Nephron progenitor cell (in vitro differentiated cells): ENCODE results near the gene COG7.
A peak's percentile ranks its signal among the peaks of the same experiment; 100 is the strongest.

Source experiments
- DNase-seq: peaks from one replicate; pipeline ENCODE4 v3.0.0; 2021
- H3K27ac Mint-ChIP-seq: 2 replicates; pipeline ENCODE4 v1.8.0; 2021; ENCODE audit warnings: mild to moderate bottlenecking, moderate library complexity, mixed read lengths
- H3K27me3 Mint-ChIP-seq: 2 replicates; pipeline ENCODE4 v1.8.0; 2021; ENCODE audit warnings: mild to moderate bottlenecking, low read depth, mixed read lengths; ENCODE audit not compliant: poor library complexity
- H3K36me3 Mint-ChIP-seq: 2 replicates; pipeline ENCODE4 v1.8.0; 2021; ENCODE audit warnings: low read depth, mixed read lengths
- H3K4me1 Mint-ChIP-seq: 2 replicates; pipeline ENCODE4 v1.8.0; 2021; ENCODE audit warnings: mixed read lengths
- H3K4me3 Mint-ChIP-seq: 2 replicates; pipeline ENCODE4 v1.8.0; 2021; ENCODE audit warnings: mild to moderate bottlenecking, moderate library complexity, mixed read lengths
- H3K9me3 Mint-ChIP-seq: 2 replicates; pipeline ENCODE4 v1.8.0; 2021; ENCODE audit warnings: mild to moderate bottlenecking, moderate library complexity, mixed read lengths
- TF ChIP-seq, protein P1 (sequence below): fragments of 200-600 bp; sonication (generic); IDR thresholded peaks from 2 replicates; pipeline ENCODE4 v1.5.0; 2021; ENCODE audit warnings: antibody characterized with exemption

COG7 gene

DNA sequence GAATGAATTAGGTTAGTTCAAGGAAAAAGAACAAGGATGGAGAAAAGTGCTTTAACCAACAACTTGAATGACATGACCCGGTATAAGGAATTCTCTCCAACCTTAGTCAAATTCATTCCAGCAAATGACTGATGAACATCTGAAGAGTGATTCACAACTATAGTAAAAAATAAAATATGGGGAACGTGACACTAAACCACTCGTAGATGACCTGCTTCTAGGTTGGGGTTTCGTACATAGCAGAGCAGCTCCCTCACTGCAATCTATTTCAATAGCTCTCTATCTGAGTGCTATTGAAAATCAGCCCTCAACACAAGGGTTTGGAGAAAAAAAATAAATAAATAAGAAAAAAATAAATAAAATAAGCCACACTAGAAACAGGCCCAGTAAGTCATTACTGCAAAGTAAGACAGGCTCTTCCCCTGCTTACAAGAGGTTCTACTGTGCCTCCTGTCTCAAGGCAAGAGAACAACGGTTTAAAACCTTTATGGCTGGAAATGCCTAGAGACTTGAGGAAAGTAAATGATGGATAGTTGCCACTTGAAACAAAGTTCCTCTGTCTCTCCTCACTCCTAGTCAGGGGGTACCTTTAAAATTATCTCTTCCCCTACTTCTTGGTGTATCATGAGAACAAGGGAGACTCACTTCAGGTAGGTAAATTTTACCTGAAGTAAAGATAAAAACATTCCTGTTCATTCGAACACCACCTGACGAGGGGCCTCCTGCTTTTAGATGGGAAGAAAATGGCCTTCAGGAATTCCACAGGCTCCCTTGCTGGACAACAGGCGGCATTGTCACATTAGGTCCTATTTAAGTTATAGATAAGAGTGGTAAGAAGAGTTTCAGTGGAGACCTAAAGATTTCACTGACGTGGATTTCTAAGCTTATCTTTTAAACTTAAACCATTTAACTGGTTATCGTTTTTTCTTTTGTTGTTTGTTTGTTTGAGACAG, 20.5 kb downstream of the COG7 start:
- Mint-ChIP-seq H3K4me1 (no peaks in the 10 kb centered on the region), H3K4me3 (no peak overlapping the region), H3K36me3 (peaks cover 41% of the 10 kb centered on the region), H3K27ac (no peak overlapping the region), H3K9me3 (no peaks in the 10 kb centered on the region), H3K27me3 (peaks cover 2% of the 10 kb centered on the region)
- TF ChIP-seq, protein P1, sequence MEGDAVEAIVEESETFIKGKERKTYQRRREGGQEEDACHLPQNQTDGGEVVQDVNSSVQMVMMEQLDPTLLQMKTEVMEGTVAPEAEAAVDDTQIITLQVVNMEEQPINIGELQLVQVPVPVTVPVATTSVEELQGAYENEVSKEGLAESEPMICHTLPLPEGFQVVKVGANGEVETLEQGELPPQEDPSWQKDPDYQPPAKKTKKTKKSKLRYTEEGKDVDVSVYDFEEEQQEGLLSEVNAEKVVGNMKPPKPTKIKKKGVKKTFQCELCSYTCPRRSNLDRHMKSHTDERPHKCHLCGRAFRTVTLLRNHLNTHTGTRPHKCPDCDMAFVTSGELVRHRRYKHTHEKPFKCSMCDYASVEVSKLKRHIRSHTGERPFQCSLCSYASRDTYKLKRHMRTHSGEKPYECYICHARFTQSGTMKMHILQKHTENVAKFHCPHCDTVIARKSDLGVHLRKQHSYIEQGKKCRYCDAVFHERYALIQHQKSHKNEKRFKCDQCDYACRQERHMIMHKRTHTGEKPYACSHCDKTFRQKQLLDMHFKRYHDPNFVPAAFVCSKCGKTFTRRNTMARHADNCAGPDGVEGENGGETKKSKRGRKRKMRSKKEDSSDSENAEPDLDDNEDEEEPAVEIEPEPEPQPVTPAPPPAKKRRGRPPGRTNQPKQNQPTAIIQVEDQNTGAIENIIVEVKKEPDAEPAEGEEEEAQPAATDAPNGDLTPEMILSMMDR, result no peak
- no peak for DNase-seq

DNA sequence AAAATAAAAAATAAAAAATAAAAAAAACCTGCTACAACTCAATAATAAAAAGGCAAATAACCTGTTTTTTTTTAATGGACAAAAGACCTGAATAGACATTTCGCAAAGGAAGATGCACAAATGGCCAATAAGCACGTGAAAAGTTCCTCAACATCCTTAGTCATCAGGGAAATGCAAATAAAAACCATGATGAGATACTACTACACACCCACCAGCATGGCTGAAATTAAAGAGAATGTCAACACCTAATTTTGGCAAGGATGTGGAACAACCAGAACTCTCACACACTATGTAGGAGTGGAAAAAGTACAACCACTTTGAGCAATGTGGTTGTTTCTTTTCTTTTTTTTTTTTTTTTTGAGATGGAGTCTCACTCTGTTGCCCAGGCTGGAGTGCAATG, 24.6 kb downstream of the COG7 start:
- DNase-seq, result no peak
- Mint-ChIP-seq H3K27ac (no peak overlapping the region), H3K9me3 (no peaks in the 10 kb centered on the region), H3K36me3 (peaks cover 47% of the 10 kb centered on the region), H3K4me1 (peaks cover 6% of the 10 kb centered on the region), H3K27me3 (no peaks in the 10 kb centered on the region), H3K4me3 (no peak overlapping the region)
- TF ChIP-seq, protein P1, result no peak

DNA sequence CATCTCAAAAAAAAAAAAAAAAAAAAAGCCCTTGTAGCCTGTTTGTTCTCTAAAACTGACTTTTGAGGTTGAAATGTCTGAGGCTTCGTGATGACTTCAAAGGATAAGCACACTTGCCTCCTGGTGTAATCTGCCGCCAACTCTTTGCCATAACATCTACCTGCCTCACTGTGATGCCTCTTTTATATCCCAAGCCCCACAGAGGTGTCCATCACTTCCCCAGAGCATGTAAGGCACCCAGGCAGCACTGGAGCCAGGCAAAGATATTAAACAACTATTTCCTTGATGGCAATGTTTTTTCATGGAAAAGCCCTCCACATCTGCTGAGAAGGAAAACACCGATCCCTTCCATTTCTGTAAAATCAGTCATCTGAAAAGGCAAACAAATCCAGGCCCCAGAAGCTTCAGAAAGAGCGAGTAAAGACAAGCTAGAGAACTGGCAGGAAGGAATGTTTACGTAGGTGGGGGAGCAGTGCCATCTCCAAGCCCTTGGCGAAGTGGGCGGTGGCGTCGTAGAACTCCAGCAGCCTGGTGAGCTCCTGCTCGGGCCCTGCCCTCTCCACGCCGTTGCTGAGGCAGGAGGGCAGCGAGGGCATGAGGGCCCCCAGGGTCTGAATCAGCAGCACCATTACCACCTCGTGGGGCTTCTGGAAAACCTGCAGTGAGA, 28.6 kb downstream of the COG7 start:
- H3K36me3 Mint-ChIP-seq, result peaks cover 43% of the 10 kb centered on the region
- H3K4me1 Mint-ChIP-seq, result peaks cover 6% of the 10 kb centered on the region
- H3K27me3 Mint-ChIP-seq, result no peaks in the 10 kb centered on the region
- DNase-seq, result no peak
- H3K27ac Mint-ChIP-seq, result peak overlapping the region; percentile 45
- H3K4me3 Mint-ChIP-seq, result no peak overlapping the region
- TF ChIP-seq, protein P1, result no peak
- H3K9me3 Mint-ChIP-seq, result no peaks in the 10 kb centered on the region

DNA sequence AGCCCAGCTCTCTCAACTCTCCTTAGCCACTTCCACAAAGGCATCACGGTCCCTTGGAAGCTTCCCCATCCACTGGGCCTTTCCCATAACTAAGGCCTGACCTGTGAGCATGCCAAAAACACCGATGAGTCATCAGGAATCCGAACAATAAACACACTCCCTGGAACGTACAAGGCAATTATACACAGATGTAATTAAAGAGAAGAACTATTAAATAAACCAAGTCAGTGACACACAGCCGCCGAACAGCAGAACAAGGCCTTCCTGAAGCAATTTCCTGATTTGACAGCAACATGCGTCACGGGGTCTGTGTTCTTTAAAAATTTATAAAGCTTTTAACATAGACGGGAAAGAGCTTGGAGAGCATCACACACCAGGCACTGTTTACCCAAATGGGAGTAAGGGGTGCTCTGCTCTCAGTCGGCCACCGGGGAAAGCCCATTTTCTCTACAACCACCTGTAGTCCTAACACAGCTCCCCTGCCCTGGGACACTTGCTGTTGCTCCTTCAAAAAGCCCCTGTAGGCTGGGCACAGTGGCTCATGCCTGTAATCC, 29.4 kb downstream of the COG7 start:
- peaks cover 6% of the 10 kb centered on the region for H3K4me1 Mint-ChIP-seq
- no peaks in the 10 kb centered on the region for H3K9me3 Mint-ChIP-seq
- TF ChIP-seq, protein P1, result no peak
- peaks cover 37% of the 10 kb centered on the region for H3K36me3 Mint-ChIP-seq
- DNase-seq, result no peak
- no peak overlapping the region for H3K4me3 Mint-ChIP-seq
- H3K27me3 Mint-ChIP-seq, result no peaks in the 10 kb centered on the region
- no peak overlapping the region for H3K27ac Mint-ChIP-seq

DNA sequence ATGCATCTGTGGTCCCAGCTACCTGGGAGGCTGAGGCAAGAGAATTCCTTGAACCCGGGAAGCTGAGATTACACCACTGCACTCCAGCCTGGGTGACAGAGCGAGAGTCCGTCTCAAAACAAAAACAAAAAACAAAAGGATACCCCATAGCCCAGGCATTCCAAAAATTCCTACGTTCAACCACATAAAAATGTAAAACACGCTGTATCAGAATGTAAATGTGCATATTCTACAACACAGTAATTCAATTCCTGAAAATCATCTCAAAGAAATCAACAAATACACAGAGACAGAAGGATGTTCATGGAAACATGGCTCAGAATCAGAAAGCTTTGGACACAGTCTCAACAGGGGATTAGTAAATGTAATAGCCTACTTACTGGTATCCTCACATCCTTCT, 33.0 kb downstream of the COG7 start:
- no peaks in the 10 kb centered on the region for H3K27me3 Mint-ChIP-seq
- DNase-seq, result no peak
- no peaks in the 10 kb centered on the region for H3K9me3 Mint-ChIP-seq
- peaks cover 26% of the 10 kb centered on the region for H3K36me3 Mint-ChIP-seq
- TF ChIP-seq, protein P1, result no peak
- no peak overlapping the region for H3K27ac Mint-ChIP-seq
- H3K4me3 Mint-ChIP-seq, result no peak overlapping the region
- peaks cover 6% of the 10 kb centered on the region for H3K4me1 Mint-ChIP-seq
